ENCODE data around the gene KCNH1. TPM values are rescaled to one million over a fixed set of nuclear protein-coding genes. Genes with fewer than 3 reads are reported as not detected.
A peak's percentile ranks its signal among the peaks of the same experiment; 100 is the strongest.
"Not testable (repeated sequence)": the region's sequence is repeated elsewhere in the genome, so short reads cannot be mapped to it uniquely, and the experiment has no call there.

KCNH1 gene
- total RNA-seq, 1 donor from 2014 or later = not detected

- no peak for TF ChIP-seq CTCF (IDR thresholded peaks at IDR 0.05; ENCODE audit: borderline replicate concordance)
- Histone ChIP-seq H3K4me3 (no peak overlapping the region), H3K36me3 (no peaks in the 10 kb centered on the region), H3K27ac (replicated peaks) (no peak overlapping the region), H3K4me1 (no peaks in the 10 kb centered on the region), H3K9me3 (replicated peaks) (peaks cover 29% of the 10 kb centered on the region), H3K27me3 (ENCODE audit: low read depth) (no peaks in the 10 kb centered on the region)
- intact Hi-C loops (cut with micrococcal nuclease) = no loop called here
- no peak for DNase-seq
Measured at GRCh38 chr1:210980082-210980481, 153.9 kb downstream of the KCNH1 start.

- no peak for DNase-seq
- no peak for TF ChIP-seq CTCF (IDR thresholded peaks at IDR 0.05; ENCODE audit: borderline replicate concordance)
- H3K36me3 ChIP-seq = no peaks in the 10 kb centered on the region
- H3K9me3 ChIP-seq (replicated peaks) = peaks cover 34% of the 10 kb centered on the region
- H3K27ac ChIP-seq (replicated peaks) = no peak overlapping the region
- H3K4me3 ChIP-seq = no peak overlapping the region
- intact Hi-C loops (cut with micrococcal nuclease) = no loop called here
- no peaks in the 10 kb centered on the region for H3K4me1 ChIP-seq
- no peaks in the 10 kb centered on the region for H3K27me3 ChIP-seq (ENCODE audit: low read depth)
Measured at GRCh38 chr1:210978974-210979354, 155.0 kb downstream of the KCNH1 start.

DNA sequence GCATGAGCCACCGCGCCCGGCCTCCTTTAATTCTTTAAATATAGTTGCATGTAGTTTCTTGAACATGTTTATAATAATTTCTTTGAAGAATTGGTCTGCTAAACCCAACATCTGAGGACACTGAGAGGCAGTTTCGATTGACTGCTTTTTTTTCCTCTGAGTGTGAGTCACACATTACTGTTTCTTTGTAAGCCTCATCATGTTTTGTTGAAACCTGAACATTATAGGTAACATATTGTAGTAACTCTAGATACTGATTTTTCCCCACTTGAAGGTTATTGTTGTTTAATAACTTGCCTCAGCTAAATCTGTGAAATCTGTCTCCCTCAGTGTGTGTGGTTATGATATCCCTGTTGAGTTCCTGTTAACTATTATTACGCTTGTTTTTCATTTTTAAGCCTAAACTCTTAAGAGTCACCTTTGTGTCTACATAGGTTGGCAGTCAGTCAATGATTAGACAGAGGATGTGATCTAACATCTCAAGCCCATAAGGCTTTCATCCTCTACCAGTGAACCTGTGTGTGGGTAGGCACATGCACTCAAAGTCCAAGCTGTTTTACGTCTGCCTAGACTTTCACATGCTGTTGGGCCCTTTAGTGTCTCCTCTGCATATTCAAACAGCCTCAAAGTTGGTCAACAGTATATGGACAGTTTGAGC is 155.5 kb downstream of the KCNH1 start:
- no peak overlapping the region for H3K27ac ChIP-seq (replicated peaks)
- H3K4me1 ChIP-seq = no peaks in the 10 kb centered on the region
- peaks cover 29% of the 10 kb centered on the region for H3K9me3 ChIP-seq (replicated peaks)
- no peak for TF ChIP-seq CTCF (IDR thresholded peaks at IDR 0.05; ENCODE audit: borderline replicate concordance)
- no peaks in the 10 kb centered on the region for H3K36me3 ChIP-seq
- H3K4me3 ChIP-seq = no peak overlapping the region
- H3K27me3 ChIP-seq (ENCODE audit: low read depth) = no peaks in the 10 kb centered on the region
- intact Hi-C loops (cut with micrococcal nuclease) = no loop called here
- DNase-seq = no peak

- H3K4me3 ChIP-seq = no peak overlapping the region
- DNase-seq = no peak
- no peaks in the 10 kb centered on the region for H3K27me3 ChIP-seq (ENCODE audit: low read depth)
- intact Hi-C loops (cut with micrococcal nuclease) = no loop called here
- no peaks in the 10 kb centered on the region for H3K36me3 ChIP-seq
- no peaks in the 10 kb centered on the region for H3K9me3 ChIP-seq (replicated peaks)
- H3K4me1 ChIP-seq = no peaks in the 10 kb centered on the region
- no peak overlapping the region for H3K27ac ChIP-seq (replicated peaks)
- no peak for TF ChIP-seq CTCF (IDR thresholded peaks at IDR 0.05; ENCODE audit: borderline replicate concordance)
Measured at GRCh38 chr1:210951279-210951678, 182.7 kb downstream of the KCNH1 start.

DNA sequence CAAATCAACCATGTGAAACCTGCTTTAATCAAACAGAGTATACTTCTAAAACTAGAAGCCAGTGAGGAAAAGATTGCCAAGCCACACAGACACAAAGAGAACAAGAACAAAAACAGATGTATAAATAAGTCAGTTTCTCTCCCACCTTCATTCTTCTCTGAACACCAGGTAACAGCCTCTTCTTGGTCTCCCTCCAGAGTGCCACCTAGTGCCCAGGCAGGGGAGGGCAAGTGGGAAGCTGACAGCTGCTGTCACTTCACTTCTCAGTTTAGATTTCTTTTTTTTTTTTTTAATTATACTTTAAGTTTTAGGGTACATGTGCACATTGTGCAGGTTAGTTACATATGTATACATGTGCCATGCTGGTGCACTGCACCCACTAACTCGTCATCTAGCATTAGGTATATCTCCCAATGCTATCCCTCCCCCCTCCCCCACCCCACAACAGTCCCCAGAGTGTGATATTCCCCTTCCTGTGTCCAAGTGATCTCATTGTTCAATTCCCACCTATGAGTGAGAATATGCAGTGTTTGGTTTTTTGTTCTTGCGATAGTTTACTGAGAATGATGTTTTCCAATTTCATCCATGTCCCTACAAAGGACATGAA is 183.9 kb downstream of the KCNH1 start:
- H3K9me3 ChIP-seq (replicated peaks); H3K4me1 ChIP-seq; intact Hi-C loops (cut with micrococcal nuclease); H3K27ac ChIP-seq (replicated peaks); H3K36me3 ChIP-seq; H3K4me3 ChIP-seq; H3K27me3 ChIP-seq (ENCODE audit: low read depth): not testable (repeated sequence)
- DNase-seq = peak; percentile 29
- peak; percentile 59 for TF ChIP-seq CTCF (IDR thresholded peaks at IDR 0.05; ENCODE audit: borderline replicate concordance)

All from left ventricle myocardium inferior (tissue), 1 donor.